ENCODE results near the gene GZF1.
A peak's percentile ranks its signal among the peaks of the same experiment; 100 is the strongest.

GZF1 gene

GRCh38 chr20:23335521-23335920 is 26.5 kb upstream of the GZF1 start:
- DNase-seq (ENCODE audit: insufficient read length, low spot score) (no peak), FAIRE-seq (no peak)
- TF ChIP-seq CTCF (IDR thresholded peaks at IDR 0.05; ENCODE audit: insufficient read depth, missing control alignments) = no peak

GRCh38 chr20:23336476-23336875 is 25.5 kb upstream of the GZF1 start:
- TF ChIP-seq CTCF (IDR thresholded peaks at IDR 0.05; ENCODE audit: insufficient read depth, missing control alignments) = no peak
- DNase-seq (ENCODE audit: insufficient read length, low spot score) (no peak), FAIRE-seq (no peak)

- DNase-seq (ENCODE audit: insufficient read length, low spot score) = no peak
- TF ChIP-seq CTCF (IDR thresholded peaks at IDR 0.05; ENCODE audit: insufficient read depth, missing control alignments) = no peak
- no peak for FAIRE-seq
Measured at GRCh38 chr20:23337312-23337711, 24.7 kb upstream of the GZF1 start.

GRCh38 chr20:23339986-23340385 is 22.0 kb upstream of the GZF1 start:
- TF ChIP-seq CTCF (IDR thresholded peaks at IDR 0.05; ENCODE audit: insufficient read depth, missing control alignments) = no peak
- DNase-seq (ENCODE audit: insufficient read length, low spot score) = no peak
- FAIRE-seq = no peak

- FAIRE-seq (no peak), DNase-seq (ENCODE audit: insufficient read length, low spot score) (peak; percentile 41)
- TF ChIP-seq CTCF (IDR thresholded peaks at IDR 0.05; ENCODE audit: insufficient read depth, missing control alignments) = peak; percentile 73
Measured at GRCh38 chr20:23340524-23340923, 21.5 kb upstream of the GZF1 start.

GRCh38 chr20:23341073-23341472 is 20.9 kb upstream of the GZF1 start:
- no peak for TF ChIP-seq CTCF (IDR thresholded peaks at IDR 0.05; ENCODE audit: insufficient read depth, missing control alignments)
- DNase-seq (ENCODE audit: insufficient read length, low spot score) (no peak), FAIRE-seq (no peak)

GRCh38 chr20:23343590-23343989 is 18.4 kb upstream of the GZF1 start:
- DNase-seq (ENCODE audit: insufficient read length, low spot score) = no peak
- no peak for TF ChIP-seq CTCF (IDR thresholded peaks at IDR 0.05; ENCODE audit: insufficient read depth, missing control alignments)
- no peak for FAIRE-seq

All from D721Med (cell line).